GM18502 (cell line): Measurements from ENCODE around the gene RBM47.
"Not testable (repeated sequence)": the region's sequence is repeated elsewhere in the genome, so short reads cannot be mapped to it uniquely, and the experiment has no call there.

Experiments
- ATAC-seq: cut with Tn5 transposase; IDR thresholded peaks from one replicate; pipeline ENCODE4 v1.9.1; 2021; ENCODE audit warnings: mild to moderate bottlenecking; ENCODE audit not compliant: unreplicated experiment, poor library complexity

RBM47 gene

GRCh38 chr4:40425799-40426574, 203.7 kb downstream of the RBM47 start:
- ATAC-seq = no peak

GRCh38 chr4:40423735-40424134, 205.9 kb downstream of the RBM47 start:
- no peak for ATAC-seq

GRCh38 chr4:40421839-40422708, 207.6 kb downstream of the RBM47 start:
- no peak for ATAC-seq

- no peak for ATAC-seq
Observed at GRCh38 chr4:40419231-40419912, 210.3 kb downstream of the RBM47 start.

- no peak for ATAC-seq
Observed at GRCh38 chr4:40418430-40419230, 211.0 kb downstream of the RBM47 start.

- no peak for ATAC-seq
Observed at GRCh38 chr4:40417941-40418340, 211.7 kb downstream of the RBM47 start.

- ATAC-seq = no peak
Observed at GRCh38 chr4:40414673-40415072, 215.0 kb downstream of the RBM47 start.

- ATAC-seq = no peak
Observed at GRCh38 chr4:40412866-40413795, 216.5 kb downstream of the RBM47 start.

GRCh38 chr4:40412388-40412787, 217.3 kb downstream of the RBM47 start:
- ATAC-seq = no peak

GRCh38 chr4:40409835-40410234, 219.8 kb downstream of the RBM47 start:
- ATAC-seq = no peak

- not testable (repeated sequence) for ATAC-seq
Observed at GRCh38 chr4:40407468-40407867, 222.2 kb downstream of the RBM47 start.

- ATAC-seq = no peak
Observed at GRCh38 chr4:40406340-40406739, 223.3 kb downstream of the RBM47 start.

GRCh38 chr4:40405193-40405592, 224.5 kb downstream of the RBM47 start:
- ATAC-seq = no peak

- no peak for ATAC-seq
Observed at GRCh38 chr4:40403081-40403480, 226.6 kb downstream of the RBM47 start.

- no peak for ATAC-seq
Observed at GRCh38 chr4:40402556-40402955, 227.1 kb downstream of the RBM47 start.

GRCh38 chr4:40401631-40402030, 228.0 kb downstream of the RBM47 start:
- ATAC-seq = no peak

- no peak for ATAC-seq
Observed at GRCh38 chr4:40401096-40401495, 228.6 kb downstream of the RBM47 start.

- no peak for ATAC-seq
Observed at GRCh38 chr4:40399578-40399977, 230.1 kb downstream of the RBM47 start.
